ENCODE results near the gene FNBP1L. TPM values are rescaled to one million over a fixed set of nuclear protein-coding genes. Genes with fewer than 3 reads are reported as not detected.

Gene FNBP1L
- total RNA-seq, 1 donor from 2014 or later: 40.6 TPM

DNA sequence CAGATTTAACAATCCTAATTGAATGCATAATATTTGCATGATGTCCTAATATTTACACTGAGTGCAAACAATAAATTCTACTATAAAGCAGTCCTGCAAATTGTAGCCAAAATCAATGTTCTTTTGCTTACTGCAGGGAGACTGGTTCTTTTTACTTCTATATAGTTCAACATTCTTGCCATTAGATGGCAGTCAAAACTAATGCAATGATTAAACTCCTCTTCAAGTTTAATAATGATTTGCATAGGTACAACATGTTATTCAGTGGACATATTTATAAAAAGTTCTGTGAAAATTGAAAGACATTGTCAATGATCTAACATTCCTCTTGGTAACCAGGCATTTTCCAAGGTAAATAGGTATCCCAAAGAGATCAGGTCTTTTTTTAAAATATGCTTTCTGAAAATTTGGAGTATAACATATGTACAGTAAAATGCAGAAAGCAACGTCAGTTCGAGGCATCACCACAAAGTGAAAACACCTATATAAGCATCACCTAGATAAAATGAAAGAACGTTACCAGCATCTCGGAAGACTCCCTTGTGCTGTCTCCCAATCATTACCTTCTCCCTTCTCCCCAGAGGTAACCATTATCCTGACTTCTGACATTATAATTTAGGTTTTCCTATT is 9.8 kb upstream of the FNBP1L start:
- ATAC-seq: peak in 1 of 2 donors; percentile 46

DNA sequence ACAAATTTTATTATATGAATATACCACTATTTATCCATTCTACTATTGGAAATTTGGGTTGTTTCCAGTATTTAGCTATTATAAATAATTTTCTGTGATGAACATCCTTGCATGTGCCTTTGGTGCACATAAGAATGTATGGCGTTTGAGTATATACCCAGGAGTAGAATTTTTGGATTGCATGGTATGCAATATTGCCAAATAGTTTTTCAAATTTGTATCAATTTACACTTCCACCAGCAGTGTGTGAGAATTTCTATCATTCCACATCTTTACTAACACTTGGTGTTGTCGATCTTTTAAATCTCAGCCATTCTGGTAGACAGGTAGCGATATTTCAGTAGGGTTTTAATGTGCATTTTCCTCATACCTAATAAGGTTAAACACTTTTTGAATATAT is 9.2 kb upstream of the FNBP1L start:
- Histone ChIP-seq H3K36me3 (no peaks in the 10 kb centered on the region), H3K4me1 (no peaks in the 10 kb centered on the region), H3K9me3 (no peaks in the 10 kb centered on the region), H3K27me3 (ENCODE audit: low read depth) (no peaks in the 10 kb centered on the region), H3K4me3 (no peak overlapping the region), H3K27ac (no peak overlapping the region)
- ATAC-seq: no peak
- intact Hi-C loops (cut with DNase I): no loop called here
- TF ChIP-seq, protein P1, sequence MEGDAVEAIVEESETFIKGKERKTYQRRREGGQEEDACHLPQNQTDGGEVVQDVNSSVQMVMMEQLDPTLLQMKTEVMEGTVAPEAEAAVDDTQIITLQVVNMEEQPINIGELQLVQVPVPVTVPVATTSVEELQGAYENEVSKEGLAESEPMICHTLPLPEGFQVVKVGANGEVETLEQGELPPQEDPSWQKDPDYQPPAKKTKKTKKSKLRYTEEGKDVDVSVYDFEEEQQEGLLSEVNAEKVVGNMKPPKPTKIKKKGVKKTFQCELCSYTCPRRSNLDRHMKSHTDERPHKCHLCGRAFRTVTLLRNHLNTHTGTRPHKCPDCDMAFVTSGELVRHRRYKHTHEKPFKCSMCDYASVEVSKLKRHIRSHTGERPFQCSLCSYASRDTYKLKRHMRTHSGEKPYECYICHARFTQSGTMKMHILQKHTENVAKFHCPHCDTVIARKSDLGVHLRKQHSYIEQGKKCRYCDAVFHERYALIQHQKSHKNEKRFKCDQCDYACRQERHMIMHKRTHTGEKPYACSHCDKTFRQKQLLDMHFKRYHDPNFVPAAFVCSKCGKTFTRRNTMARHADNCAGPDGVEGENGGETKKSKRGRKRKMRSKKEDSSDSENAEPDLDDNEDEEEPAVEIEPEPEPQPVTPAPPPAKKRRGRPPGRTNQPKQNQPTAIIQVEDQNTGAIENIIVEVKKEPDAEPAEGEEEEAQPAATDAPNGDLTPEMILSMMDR (IDR thresholded peaks at IDR 0.05): no peak
- DNase-seq: no peak

More for the DNA sequence above, 9.8 kb upstream of the FNBP1L start:
- Histone ChIP-seq H3K4me3 (no peak overlapping the region), H3K9me3 (no peaks in the 10 kb centered on the region), H3K36me3 (no peaks in the 10 kb centered on the region), H3K27me3 (ENCODE audit: low read depth) (no peaks in the 10 kb centered on the region), H3K27ac (no peak overlapping the region), H3K4me1 (no peaks in the 10 kb centered on the region)
- intact Hi-C loops (cut with DNase I): no loop called here
- DNase-seq: no peak
- TF ChIP-seq, protein P1 (IDR thresholded peaks at IDR 0.05): peak; percentile 68

DNA sequence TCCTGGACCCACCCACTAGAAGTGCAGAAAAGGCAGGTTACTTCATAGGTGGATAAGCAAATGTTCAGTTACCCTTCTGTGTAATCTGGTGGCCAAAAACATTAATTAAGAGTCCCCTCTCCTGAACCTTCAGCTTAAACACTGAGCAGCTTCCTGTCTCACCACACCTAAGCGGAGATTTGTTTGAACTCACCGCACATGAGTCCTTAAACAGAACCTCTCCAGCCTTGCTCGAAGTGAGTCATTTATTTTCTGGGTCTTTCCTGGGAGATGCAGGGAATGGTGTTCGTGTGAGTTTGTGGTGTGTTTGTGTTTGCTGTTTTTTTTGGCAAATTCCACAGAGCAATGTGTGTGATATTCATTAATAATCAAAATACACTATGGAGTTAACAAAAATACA is 7.6 kb upstream of the FNBP1L start:
- Histone ChIP-seq H3K4me3 (no peak overlapping the region), H3K27ac (no peak overlapping the region), H3K4me1 (no peaks in the 10 kb centered on the region), H3K36me3 (no peaks in the 10 kb centered on the region), H3K9me3 (no peaks in the 10 kb centered on the region), H3K27me3 (ENCODE audit: low read depth) (no peaks in the 10 kb centered on the region)
- peak; percentile 77 to 82 for ATAC-seq
- TF ChIP-seq, protein P1 (IDR thresholded peaks at IDR 0.05): no peak
- intact Hi-C loops (cut with DNase I): no loop called here
- no peak for DNase-seq

DNA sequence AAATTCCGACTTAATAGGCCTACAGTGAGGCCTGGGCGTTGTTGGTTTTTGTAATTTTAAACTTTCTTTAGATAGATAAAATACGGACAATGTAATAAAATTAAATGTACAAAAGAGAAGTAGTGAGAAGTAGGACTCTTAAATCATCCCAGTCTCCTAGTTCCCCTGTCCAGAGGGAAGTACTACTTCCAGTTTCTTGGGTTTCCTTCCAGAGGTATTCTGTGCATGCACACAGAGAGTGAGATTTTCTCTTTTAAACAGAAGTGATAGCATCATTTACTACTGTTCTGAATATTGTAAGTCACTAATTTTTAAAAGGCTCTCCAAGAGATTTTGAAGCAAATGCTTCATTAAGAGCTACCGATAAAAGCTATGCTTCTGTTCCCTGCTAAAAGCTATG is 7.2 kb upstream of the FNBP1L start:
- TF ChIP-seq, protein P1 (IDR thresholded peaks at IDR 0.05): no peak
- Histone ChIP-seq H3K36me3 (no peaks in the 10 kb centered on the region), H3K4me1 (no peaks in the 10 kb centered on the region), H3K27me3 (ENCODE audit: low read depth) (no peaks in the 10 kb centered on the region), H3K9me3 (no peaks in the 10 kb centered on the region), H3K27ac (no peak overlapping the region), H3K4me3 (no peak overlapping the region)
- DNase-seq (no peak), ATAC-seq (no peak)
- intact Hi-C loops (cut with DNase I): no loop called here

DNA sequence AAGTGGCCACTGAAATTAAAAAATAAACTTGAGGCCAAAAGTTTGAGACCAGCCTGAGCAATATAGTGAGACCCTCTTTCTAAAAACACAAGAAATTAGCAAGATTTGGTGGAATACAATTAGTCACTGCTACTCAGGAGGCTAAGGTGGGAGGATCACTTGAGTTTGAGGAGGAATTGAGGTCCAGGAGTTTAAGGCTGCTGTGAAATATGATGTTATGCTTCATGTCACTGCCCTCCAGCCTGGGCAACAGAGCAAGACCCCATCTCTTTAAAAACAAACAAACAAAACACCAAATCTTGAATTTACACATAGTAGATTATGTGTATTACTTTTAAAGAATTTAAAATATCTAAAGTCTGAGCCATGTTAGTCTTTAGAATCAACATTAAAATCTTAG is 6.3 kb upstream of the FNBP1L start:
- no peaks in the 10 kb centered on the region for H3K36me3 ChIP-seq
- no peaks in the 10 kb centered on the region for H3K9me3 ChIP-seq
- H3K4me1 ChIP-seq: no peaks in the 10 kb centered on the region
- intact Hi-C loops (cut with DNase I): no loop called here
- H3K27ac ChIP-seq: no peak overlapping the region
- no peaks in the 10 kb centered on the region for H3K27me3 ChIP-seq (ENCODE audit: low read depth)
- TF ChIP-seq, protein P1 (IDR thresholded peaks at IDR 0.05): no peak
- ATAC-seq (no peak), DNase-seq (no peak)
- H3K4me3 ChIP-seq: no peak overlapping the region

Data from lower lobe of right lung (tissue), 2 donors.